ENCODE results near the gene CCDC102A. TPM values are rescaled to one million over a fixed set of nuclear protein-coding genes. Genes with fewer than 3 reads are reported as not detected.
A peak's percentile ranks its signal among the peaks of the same experiment; 100 is the strongest.

Gene CCDC102A
- total RNA-seq, 1 donor from 2014 or later, result 27.2 TPM

- TF ChIP-seq CTCF (IDR thresholded peaks at IDR 0.05), result peak; percentile 96
- Mint-ChIP-seq H3K4me1 (ENCODE audit: low read depth) (peaks cover 25% of the 10 kb centered on the region), H3K27me3 (ENCODE audit: low read depth) (no peaks in the 10 kb centered on the region), H3K36me3 (ENCODE audit: low read depth) (peaks cover 15% of the 10 kb centered on the region), H3K4me3 (ENCODE audit: unreplicated experiment) (peak within 1 kb of the TSS; percentile 100), H3K27ac (ENCODE audit: unreplicated experiment) (peak within 1 kb of the TSS; percentile 99), H3K9me3 (ENCODE audit: low read depth) (no peaks in the 10 kb centered on the region)
- DNase-seq (ENCODE audit: low spot score), result no peak
Observed at GRCh38 chr16:57462209-57462977, 74.0 kb downstream of the CCDC102A start, which contains the start of gene POLR2C. POLR2C (plus strand) TSS chr16:57462679; CDS start chr16:57462725, 46 bp downstream.

Other genes with a start within 250 kb of the CCDC102A start
- gene CCL22, start 177.8 kb downstream of the CCDC102A start, total RNA-seq, result not detected in 3 replicates
- gene CX3CL1, start 164.1 kb downstream of the CCDC102A start, total RNA-seq, result 11.2 to 47.9 TPM (median 46.0 TPM) in 3 replicates
- gene CCL17, start 131.8 kb downstream of the CCDC102A start, total RNA-seq, result not detected in 3 replicates
- gene CIAPIN1, start 89.2 kb downstream of the CCDC102A start, total RNA-seq, result 43.3 to 48.9 TPM (median 46.8 TPM) in 3 replicates
- 30.9 to 40.8 TPM (median 31.6 TPM) in 3 replicates for gene COQ9, start 89.1 kb downstream of the CCDC102A start, total RNA-seq
- gene POLR2C, start 73.9 kb downstream of the CCDC102A start, total RNA-seq, result 38.6 to 53.0 TPM (median 44.8 TPM) in 3 replicates
- 23.7 to 28.5 TPM (median 26.4 TPM) in 3 replicates for gene DOK4, start 50.1 kb downstream of the CCDC102A start, total RNA-seq
- gene ADGRG5, start 6.1 kb upstream of the CCDC102A start, total RNA-seq, result not detected in 3 replicates
- gene ADGRG1, start 92.1 kb upstream of the CCDC102A start, total RNA-seq, result 16.8 to 57.8 TPM (median 56.3 TPM) in 3 replicates
- gene ADGRG3, start 131.7 kb upstream of the CCDC102A start, total RNA-seq, result not detected in 3 replicates
- not detected in 3 replicates for gene DRC7, start 158.2 kb upstream of the CCDC102A start, total RNA-seq
- gene KATNB1, start 199.2 kb upstream of the CCDC102A start, total RNA-seq, result 14.0 to 20.6 TPM (median 14.7 TPM) in 3 replicates